Breast epithelium (tissue), 4 donors: Measurements from ENCODE around the gene RPS14. TPM values are rescaled to one million over a fixed set of nuclear protein-coding genes. Genes with fewer than 3 reads are reported as not detected.
A peak's percentile ranks its signal among the peaks of the same experiment; 100 is the strongest.

ENCODE experiments used
- DNase-seq, 2 donors: peaks; one replicate each; pipeline ENCODE4 v3.0.0-alpha.2; 2019; ENCODE audit warnings: low spot score in 2 of 2
- H3K27ac ChIP-seq, 2 donors: fragments of 200-600 bp; sonication (generic) in 1 of 2; one replicate each; pipeline ENCODE4 v1.5.1; 2016 to 2019; ENCODE audit warnings: mild to moderate bottlenecking in 1 of 2
- H3K27me3 ChIP-seq, 2 donors: fragments of 200-600 bp; sonication (generic) in 1 of 2; one replicate each; pipeline versions ENCODE4 v1.5.1 to v1.6.0; 2017 to 2019; ENCODE audit warnings: control low read depth in 1 of 2, mild to moderate bottlenecking in 1 of 2
- H3K36me3 ChIP-seq: fragments of 200-600 bp; one replicate; pipeline ENCODE4 v1.5.1; 2019
- H3K4me1 ChIP-seq, 2 donors: fragments of 200-600 bp; sonication (generic); one replicate each; pipeline ENCODE4 v1.5.1; 2016 to 2019; ENCODE audit warnings: control low read depth in 1 of 2
- H3K4me3 ChIP-seq, 3 donors: fragments of 200-600 bp; sonication (generic); 1 replicate in 2 of 3; 2 replicates in 1 of 3; pipeline ENCODE4 v1.5.1; 2016 to 2019; ENCODE audit warnings: mild to moderate bottlenecking in 3 of 3, moderate library complexity in 2 of 3
- H3K9me3 ChIP-seq, 2 donors: fragments of 200-600 bp; sonication (generic) in 1 of 2; one replicate each; pipeline ENCODE4 v1.5.1; 2016 to 2019; ENCODE audit warnings: control low read depth in 1 of 2
- POLR2A ChIP-seq: fragments of 450-650 bp; IDR thresholded peaks from one replicate; pipeline ENCODE4 v1.6.1; 2016; ENCODE audit warnings: antibody characterized with exemption, mild to moderate bottlenecking, moderate library complexity
- POLR2AphosphoS5 ChIP-seq, 3 donors: sonication (generic); formaldehyde crosslinking; IDR thresholded peaks; one replicate each; pipeline ENCODE4 v1.6.1; 2017; ENCODE audit warnings: antibody characterized with exemption in 3 of 3
- intact Hi-C: fragments of 100-400 bp; cut with DNase I; formaldehyde crosslinking; loops from one replicate; pipeline ENCODE4 v1.15.1; 2023; ENCODE audit warnings: low total_unique reads
- total RNA-seq, 3 donors: library from RNA; depleted of rRNA; stranded (reverse); fragments of >200 nt; gene quantifications; one replicate each; pipeline ENCODE4 v1.1.0, GENCODE V29; 2016
- TF ChIP-seq, protein P1 (sequence below), 3 donors: fragments of 450-650 bp; IDR thresholded peaks; one replicate each; pipeline ENCODE4 v1.5.1; 2016 to 2017; ENCODE audit warnings: antibody characterized with exemption in 3 of 3, mild to moderate bottlenecking in 3 of 3, moderate library complexity in 3 of 3

RPS14 gene
- total RNA-seq, 3 donors from 2014 or later: 3,271 to 4,472 (median 4,011) TPM

DNA sequence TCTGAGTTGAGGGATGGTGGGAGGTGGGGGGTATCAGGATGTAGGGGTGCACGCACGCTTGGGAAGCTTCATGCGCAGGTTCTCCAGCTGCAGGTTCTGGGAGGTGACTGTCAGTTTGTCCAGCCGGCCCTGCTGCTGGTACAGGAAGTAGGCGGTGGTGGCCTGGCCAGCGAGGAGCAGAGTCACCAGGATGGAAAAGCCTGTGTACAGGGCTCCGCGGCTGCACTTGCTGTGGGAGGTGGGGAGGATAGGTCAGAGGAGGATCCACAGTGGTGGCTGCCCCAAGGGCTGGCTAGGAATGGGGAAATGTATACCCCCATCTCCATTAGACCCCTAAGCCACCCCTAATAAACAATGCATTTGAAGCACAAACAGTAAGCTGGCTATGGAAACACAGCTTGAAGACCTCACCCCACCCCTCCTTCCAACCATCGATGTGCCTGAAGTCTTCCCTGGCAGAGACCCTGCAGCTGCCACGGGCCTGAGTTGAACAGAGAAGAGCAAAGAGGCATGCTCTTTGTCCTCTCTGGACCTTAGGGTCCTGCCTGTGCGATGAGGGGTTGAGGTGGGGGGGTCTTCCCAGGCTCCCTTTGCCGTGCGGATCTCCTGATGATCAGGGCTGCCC is 42.3 kb downstream of the RPS14 start:
- no peak overlapping the region for H3K4me3 ChIP-seq
- H3K27ac ChIP-seq: peak overlapping the region in 1 of 2 donors; percentile 38
- TF ChIP-seq, protein P1, sequence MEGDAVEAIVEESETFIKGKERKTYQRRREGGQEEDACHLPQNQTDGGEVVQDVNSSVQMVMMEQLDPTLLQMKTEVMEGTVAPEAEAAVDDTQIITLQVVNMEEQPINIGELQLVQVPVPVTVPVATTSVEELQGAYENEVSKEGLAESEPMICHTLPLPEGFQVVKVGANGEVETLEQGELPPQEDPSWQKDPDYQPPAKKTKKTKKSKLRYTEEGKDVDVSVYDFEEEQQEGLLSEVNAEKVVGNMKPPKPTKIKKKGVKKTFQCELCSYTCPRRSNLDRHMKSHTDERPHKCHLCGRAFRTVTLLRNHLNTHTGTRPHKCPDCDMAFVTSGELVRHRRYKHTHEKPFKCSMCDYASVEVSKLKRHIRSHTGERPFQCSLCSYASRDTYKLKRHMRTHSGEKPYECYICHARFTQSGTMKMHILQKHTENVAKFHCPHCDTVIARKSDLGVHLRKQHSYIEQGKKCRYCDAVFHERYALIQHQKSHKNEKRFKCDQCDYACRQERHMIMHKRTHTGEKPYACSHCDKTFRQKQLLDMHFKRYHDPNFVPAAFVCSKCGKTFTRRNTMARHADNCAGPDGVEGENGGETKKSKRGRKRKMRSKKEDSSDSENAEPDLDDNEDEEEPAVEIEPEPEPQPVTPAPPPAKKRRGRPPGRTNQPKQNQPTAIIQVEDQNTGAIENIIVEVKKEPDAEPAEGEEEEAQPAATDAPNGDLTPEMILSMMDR (IDR thresholded peaks at IDR 0.05): no peak
- TF ChIP-seq POLR2A (no peak), POLR2AphosphoS5 (IDR thresholded peaks at IDR 0.05) (no peak)

GRCh38 chr5:150406723-150407095 is 42.8 kb downstream of the RPS14 start:
- Histone ChIP-seq H3K4me3 (no peak overlapping the region), H3K36me3 (no peaks in the 10 kb centered on the region), H3K4me1 (peaks cover 0 to 6% of the 10 kb centered on the region in 2 donors), H3K27me3 (no peaks in the 10 kb centered on the region), H3K9me3 (no peaks in the 10 kb centered on the region), H3K27ac (no peak overlapping the region)
- intact Hi-C loops: loop anchor here (1.0 kb wide), 1 partner anchor 39 kb away; no protein-coding TSS in a partner anchor
- DNase-seq: no peak
- TF ChIP-seq, protein P1 (IDR thresholded peaks at IDR 0.05): no peak
- no peak for TF ChIP-seq POLR2AphosphoS5 (IDR thresholded peaks at IDR 0.05)
- TF ChIP-seq POLR2A: no peak

More for the DNA sequence above, 42.3 kb downstream of the RPS14 start:
- H3K4me1 ChIP-seq: peaks cover 0 to 6% of the 10 kb centered on the region in 2 donors
- H3K9me3 ChIP-seq: no peaks in the 10 kb centered on the region
- H3K27me3 ChIP-seq: no peaks in the 10 kb centered on the region
- no peak for DNase-seq
- no peaks in the 10 kb centered on the region for H3K36me3 ChIP-seq
- intact Hi-C loops: no loop called here

DNA sequence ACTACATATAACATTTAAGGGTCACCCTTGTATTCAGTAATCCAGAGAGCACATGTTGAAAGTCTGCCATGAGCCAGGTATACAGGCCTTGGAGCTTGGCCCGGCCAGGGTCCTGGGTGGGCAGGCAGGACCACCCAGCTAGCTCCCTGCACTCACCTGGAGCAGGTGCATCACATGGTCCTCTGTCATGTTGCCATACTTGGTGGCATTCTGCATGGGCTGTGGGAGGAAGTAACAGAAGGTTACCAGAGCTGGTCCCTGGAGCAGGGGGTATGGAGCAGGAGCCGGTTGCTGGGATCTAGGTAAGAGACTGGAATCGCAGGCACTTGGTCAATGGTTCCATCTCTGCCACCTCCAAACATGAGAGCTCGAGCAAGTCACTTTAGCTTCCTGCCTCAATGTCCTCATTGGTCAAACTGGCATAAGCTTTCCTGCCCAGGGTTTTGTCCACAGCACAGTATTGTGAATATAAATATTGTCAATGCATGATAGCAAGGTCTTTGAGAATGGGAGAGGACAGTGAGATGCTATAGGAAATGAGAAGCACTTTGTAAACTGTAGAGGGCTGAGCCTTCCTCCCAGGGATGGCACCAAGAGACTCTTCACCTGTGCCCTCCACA is 43.3 kb downstream of the RPS14 start:
- Histone ChIP-seq H3K9me3 (no peaks in the 10 kb centered on the region), H3K27ac (no peak overlapping the region), H3K36me3 (no peaks in the 10 kb centered on the region), H3K4me3 (no peak overlapping the region), H3K27me3 (no peaks in the 10 kb centered on the region), H3K4me1 (peaks cover 0 to 6% of the 10 kb centered on the region in 2 donors)
- no peak for TF ChIP-seq POLR2A
- no peak for TF ChIP-seq POLR2AphosphoS5 (IDR thresholded peaks at IDR 0.05)
- TF ChIP-seq, protein P1 (IDR thresholded peaks at IDR 0.05): no peak
- no peak for DNase-seq
- intact Hi-C loops: loop anchor here (1.0 kb wide), 1 partner anchor 39 kb away; no protein-coding TSS in a partner anchor

DNA sequence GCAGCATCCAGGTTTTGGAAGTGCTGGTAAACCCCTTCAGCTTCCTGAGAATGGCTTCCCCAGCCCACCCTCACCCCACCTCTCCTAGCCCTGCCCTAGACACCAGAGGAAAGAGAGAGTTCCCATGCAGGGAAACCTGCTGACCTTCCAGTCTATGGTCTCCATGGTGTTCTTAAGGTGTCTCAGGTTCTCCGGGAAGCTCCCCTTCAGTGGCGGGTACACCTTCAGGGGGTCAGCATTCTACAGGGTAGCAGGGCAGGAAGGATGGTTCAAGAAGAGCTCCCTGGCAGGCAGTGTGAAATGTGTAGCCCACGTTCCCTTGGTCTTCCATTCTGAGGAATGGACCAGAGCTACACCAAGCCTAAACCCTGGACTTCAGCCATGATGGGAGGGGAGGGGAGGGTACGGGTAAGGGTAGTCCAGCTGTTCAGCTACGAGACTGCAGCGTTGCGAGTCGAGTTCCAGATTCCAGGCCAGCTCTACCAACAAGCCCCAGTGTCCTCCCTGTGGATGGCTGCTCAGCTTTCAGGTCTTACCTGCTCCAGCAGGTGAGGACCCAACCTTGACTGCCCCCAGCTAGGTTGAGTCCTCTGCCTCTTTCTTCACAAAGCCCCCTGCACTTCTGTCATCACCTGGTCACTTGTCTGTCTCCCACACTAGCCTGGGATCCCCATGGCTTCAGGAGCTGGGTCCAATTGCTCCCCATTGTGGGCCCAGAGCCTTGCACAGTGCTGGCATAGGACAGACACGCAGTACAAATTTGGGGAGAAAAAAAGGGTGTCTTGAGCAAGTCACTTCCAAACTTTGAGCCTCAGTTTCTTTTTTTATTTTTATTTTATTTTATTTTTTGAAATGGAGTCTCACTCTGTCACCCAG is 44.4 kb downstream of the RPS14 start:
- TF ChIP-seq POLR2AphosphoS5 (IDR thresholded peaks at IDR 0.05) (no peak), POLR2A (no peak)
- TF ChIP-seq, protein P1 (IDR thresholded peaks at IDR 0.05): no peak
- intact Hi-C loops: no loop called here
- no peaks in the 10 kb centered on the region for H3K9me3 ChIP-seq
- no peaks in the 10 kb centered on the region for H3K27me3 ChIP-seq
- H3K4me1 ChIP-seq: peaks cover 0 to 4% of the 10 kb centered on the region in 2 donors
- H3K36me3 ChIP-seq: peaks cover 5% of the 10 kb centered on the region
- no peak overlapping the region for H3K4me3 ChIP-seq
- H3K27ac ChIP-seq: no peak overlapping the region
- DNase-seq: no peak
